GM21619 (cell line): ENCODE results near the gene S100PBP.
"Not testable (repeated sequence)": the region's sequence is repeated elsewhere in the genome, so short reads cannot be mapped to it uniquely, and the experiment has no call there.

Experiments used
- ATAC-seq: cut with Tn5 transposase; IDR thresholded peaks from one replicate; pipeline ENCODE4 v1.9.1; 2021; ENCODE audit not compliant: unreplicated experiment

The S100PBP gene

DNA sequence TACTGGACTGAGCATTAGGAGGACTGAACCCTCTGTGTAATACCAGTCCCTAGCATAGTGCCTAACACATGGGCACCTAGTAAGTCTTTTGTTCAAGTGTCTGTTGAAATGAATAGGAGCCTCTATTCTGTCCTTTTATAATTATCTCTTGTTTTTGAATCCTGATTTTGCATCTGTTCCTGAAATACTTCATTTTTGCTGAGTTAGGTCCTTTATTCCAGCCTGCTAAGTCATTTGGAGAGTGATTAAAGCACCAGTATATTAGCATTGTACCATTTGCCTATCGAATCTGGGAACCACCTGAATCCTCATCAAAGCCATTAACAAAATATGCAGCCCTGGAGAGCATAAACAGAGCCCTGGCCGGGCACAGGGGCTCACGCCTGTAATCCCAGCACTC, 32.6 kb upstream of the S100PBP start:
- no peak for ATAC-seq

DNA sequence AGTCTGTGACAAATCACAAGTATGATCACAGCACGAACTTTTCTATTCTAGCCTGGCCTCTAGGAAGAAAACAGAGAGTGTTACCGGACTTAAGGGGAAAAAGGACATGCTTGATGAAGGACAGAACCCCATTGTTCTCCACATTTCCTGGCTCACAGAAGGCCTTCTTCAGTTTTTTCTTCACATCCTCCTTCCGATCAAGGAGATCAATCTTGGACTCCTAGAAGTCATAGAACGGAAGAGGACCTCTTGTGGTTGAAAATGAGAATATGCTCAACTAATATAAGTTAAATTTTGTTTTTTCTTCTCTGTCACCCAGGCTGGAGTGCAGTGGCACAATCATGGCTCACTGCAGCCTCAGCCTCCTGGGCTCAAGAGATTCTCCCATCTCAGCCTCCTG, 30.6 kb upstream of the S100PBP start:
- ATAC-seq = no peak

DNA sequence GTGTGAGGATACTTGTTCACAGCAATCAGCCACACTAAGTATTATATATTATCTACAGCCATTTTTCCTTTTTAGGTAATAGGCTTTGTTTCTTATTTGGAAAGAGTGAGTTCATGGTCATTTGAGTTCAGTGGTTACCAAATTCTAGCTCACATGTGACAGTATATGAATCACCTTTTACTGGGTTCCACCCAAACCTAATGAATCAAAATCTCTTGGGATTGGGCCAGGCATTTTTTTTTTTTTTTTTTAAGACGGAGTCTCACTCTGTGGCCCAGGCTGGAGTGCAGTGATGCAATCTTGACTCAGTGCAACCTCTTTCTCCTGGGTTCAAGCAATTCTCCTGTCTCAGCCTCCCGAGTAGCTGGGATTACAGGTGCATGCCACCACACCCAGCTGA, 28.1 kb upstream of the S100PBP start:
- ATAC-seq = not testable (repeated sequence)

DNA sequence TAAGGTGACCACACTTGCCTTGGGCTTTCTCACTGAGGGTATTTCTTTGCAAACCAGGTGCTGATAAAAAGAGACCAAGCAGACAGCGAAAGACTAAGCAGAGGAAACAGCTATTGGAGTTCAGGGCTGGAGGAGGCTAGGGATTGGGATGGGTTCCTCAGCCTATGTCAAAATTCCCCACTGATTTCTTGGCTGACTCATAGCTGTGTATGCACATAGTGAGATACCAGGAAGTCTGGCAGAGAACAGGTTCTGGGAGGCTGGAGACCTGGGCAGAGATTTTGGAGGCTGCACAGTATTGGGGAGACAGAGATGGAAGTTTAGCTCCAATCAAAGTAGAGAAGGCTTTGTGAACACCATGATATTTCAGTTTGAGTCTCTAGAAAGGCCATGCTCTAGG, 25.6 kb upstream of the S100PBP start:
- ATAC-seq = no peak

DNA sequence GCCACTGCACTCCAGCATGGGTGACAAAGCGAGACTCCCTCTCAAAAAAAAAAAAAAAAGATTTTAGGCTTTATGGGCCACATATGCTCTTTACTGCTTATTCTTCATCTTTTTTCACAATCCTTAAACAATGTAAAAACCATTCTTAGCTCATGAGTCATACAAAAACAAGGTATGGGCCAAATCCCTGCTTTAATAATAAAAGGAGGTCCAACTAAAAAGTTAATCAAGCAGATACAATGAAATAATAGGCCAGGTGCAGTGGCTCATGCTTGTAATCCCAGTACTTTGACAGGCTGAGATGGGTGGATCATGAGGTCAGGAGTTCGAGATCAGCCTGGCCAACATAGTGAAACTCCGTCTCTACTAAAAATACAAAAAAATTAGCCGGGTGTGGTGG, 21.7 kb upstream of the S100PBP start:
- ATAC-seq = not testable (repeated sequence)

DNA sequence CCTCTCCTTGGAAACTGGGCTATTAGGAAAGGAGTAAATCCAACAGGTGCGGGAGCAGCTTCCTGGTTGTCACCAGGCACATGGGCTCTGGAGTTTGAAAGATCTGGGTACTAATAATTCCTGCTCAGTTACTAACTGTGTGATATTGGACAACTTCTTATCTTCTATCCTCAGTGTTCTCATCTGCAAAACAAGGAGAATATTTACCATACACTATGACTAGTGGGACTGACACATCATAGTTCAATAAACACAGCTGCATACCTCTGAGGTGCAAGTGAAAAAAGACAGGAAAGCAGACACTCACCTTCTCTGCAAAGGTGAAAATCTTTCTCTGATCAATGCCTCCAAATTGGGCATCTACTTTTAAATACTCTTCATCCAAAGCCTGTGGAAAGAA, 20.0 kb upstream of the S100PBP start:
- no peak for ATAC-seq

DNA sequence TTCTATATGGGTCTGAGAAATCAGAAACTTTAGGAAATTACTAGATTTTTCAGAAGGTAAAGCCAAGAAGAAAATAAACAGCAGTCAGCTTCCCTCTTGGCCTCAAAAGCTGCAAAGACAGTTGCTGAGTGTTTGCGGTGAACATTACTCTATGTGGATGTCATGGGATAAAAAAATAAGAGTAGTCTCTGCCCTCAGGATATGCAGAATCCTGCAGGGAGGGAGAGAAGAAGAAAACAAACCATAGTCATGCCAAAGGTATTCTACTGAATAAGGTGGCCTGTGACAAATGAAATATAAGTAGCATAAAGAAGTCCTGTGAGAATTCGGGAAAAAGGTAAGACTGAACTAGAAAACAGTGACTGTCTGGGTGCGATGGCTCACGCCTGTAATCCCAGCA, 19.3 kb upstream of the S100PBP start:
- no peak for ATAC-seq

DNA sequence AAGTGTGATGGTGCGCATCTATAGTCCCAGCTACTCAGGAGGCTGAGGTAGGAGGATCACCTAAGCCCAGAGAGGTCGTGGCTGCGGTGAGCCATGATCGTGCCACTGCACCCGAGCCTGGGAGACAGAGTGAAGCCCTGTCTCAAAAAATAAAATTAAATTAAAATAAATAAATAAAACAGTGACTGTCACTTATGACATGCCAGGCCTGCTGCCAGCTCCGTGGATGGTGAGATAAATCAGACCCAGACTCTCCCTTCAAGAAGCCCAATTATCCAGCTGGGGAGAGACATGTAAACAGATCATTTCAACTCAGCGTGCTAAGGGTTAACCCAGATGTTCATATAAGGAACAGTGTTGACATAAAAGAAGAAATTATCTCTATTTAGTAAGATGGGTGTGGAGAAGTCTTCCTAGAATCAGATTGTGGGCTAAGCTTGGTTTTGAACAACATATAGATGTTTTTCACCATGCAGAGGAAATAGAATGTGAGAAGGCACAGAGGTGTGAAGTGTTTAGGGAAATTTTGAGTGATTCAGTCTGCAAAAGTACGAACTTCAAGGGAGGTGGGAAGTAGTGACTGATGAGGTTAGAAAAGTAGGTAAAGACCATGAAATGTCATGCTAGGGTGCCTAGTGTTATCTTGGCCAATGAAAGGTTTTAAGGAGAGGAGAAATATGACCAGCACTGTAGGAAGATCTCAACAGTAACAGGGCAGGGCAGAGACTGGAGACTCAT, 18.6 kb upstream of the S100PBP start:
- ATAC-seq = peak; percentile 54

DNA sequence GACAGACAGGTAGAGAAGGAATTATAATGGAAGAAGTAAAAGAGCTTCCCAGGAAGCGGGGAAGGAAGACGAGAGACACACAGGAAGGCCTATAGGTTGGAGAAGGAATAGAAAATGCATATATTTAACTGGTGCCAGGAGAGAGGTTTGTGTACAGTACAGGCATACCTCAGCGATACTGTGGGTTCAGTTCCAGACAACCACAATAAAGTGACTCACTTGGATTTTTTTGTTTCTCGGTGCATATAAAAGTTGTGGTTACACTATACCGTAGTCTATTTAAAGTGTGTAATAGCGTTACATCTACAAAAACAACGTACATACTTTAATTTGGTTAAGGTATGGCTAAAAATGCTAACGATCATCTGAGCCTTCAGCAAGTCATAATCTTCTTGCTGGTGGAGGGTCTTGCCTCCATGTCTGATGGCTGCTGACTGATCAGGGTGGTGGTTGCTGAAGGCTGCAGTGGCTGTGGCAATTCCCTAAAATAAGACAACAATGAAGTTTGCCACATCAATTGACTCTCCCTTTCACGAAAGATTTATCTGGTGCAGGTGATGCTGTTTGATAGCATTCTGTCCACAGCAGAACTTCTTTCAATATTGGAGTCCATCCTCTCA, 16.2 kb upstream of the S100PBP start:
- no peak for ATAC-seq

DNA sequence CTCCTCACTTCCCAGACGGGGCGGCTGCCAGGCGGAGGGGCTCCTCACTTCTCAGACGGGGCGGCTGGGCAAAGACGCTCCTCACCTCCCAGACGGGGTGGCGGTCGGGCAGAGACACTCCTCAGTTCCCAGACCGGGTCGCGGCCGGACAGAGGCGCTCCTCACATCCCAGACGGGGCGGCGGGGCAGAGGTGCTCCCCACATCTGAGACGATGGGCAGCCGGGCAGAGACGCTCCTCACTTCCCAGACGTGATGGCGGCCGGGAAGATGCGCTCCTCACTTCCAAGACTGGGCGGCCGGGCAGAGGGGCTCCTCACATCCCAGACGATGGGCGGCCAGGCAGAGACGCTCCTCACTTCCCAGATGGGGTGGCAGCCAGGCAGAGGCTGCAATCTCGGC, 13.0 kb upstream of the S100PBP start:
- ATAC-seq = not testable (repeated sequence)

DNA sequence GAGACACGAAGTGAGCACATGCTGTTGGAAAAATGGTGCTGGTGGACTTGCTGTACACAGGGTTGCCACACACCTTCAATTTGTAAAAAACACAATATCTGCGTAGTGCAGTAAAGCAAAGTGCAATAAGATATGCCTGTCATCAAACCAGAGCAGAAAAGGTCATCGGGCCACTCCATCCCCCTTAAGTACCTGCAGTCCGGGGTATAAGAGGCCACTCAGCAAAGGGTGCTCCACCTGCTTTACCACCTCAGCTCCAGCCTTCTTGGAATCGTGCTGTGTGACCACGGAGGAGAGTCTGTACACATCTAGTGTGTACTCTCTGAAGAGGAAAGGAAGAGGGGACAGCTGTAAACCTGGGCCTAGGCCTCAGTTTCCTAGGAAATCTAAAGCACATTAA, 11.2 kb upstream of the S100PBP start:
- ATAC-seq = no peak

DNA sequence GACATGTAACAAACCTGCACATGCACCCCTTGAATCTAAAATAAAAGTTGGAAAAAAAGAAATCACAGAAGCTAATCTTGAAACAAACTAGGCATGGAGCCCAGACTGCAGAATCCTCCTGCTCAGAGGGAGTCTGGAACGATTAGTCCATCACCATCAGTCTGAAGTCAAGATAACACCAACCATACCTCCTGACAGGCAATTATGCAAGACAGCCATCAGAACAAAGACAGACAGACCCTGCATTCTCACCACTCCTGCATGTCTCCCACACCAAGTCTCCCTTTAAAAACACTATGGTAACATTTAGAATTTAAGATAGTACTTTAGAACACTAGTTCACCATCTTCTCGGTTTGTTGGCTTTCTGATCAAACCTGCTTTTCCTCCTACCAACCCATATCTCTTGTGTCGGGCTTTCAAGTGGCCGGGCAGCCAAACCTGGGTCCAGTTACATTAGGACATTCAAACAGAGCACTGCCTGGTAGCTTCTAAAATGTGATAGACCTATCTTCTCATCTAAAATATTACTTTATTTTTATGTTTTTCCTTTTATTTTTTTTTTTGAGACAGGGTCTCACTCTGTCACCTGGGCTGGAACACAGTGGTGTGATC, 10.4 kb upstream of the S100PBP start:
- no peak for ATAC-seq

DNA sequence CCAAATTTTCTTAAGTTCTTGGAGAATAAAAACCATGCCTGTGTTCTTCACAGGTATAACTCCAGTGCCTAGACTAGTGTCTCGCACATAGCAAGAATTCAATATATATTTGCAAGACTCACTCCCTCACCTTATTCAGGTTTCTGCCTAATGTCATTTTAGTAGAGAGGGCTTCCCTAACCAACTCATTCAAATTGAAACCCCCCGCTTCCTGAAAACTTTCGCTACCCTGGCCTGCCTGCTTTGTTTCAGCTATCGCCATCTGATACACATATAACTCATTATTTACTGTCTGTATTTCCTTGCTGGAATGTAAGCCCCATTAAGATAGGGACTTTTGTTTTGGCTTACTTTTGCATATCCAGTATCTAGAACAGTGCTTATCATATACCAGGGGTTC, 8.9 kb upstream of the S100PBP start:
- ATAC-seq = no peak

DNA sequence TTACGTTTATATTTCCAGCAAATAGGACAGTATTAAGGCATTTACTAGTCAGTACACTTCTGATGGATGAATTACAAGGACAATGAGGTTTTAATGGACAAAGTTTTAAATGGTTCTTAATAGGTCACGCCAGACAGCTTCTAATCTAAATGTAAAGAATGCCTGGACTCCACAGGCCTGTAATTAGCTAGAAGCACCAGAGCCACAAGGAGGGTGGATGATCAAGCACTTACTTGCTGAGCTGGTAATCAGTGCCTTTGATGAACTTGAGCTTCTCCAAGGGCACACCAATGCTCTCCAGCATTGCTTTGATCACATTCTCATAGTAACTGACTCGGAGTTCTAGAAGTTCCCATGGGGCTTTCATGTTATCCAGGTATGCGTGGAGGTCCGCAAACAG, 7.1 kb upstream of the S100PBP start:
- no peak for ATAC-seq

DNA sequence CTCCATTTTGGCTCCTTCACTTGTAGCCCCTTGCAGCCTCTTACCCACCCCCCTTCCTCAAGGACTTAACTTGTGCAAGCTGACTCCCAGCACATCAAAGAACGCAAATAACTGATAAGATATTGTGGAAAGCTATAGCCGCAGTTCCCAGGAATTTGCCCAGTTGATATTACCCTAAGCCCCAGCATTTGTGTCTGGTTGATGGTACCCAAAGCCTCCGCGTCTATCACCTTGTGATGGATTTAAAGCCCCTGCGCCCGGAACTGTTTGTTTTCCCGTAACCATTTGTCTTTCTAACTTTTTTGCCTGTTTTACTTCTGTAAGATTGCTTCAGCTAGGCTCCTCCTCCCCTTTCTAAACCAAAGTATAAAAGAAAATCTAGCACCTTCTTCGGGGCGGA, 6.2 kb upstream of the S100PBP start:
- ATAC-seq = no peak

DNA sequence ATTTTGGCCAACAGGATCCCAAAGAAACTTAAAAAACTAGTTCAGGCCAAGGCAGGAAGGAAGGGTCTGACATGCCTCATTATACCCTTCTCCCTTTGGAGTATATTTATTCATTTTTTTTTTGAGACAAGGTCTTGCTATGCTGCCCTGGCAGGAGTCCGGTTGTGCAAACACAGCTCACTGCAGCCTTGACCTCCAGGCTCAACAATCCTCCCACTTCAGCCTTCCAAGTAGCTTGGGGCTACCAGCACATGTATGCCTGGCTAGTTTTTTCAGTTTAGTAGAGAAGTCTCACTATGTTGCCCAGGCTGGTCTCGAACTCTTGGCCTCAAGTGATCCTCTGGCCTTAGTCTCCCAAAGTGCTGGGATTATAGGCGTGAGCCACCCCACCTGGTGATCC, 5.5 kb upstream of the S100PBP start:
- ATAC-seq = no peak

DNA sequence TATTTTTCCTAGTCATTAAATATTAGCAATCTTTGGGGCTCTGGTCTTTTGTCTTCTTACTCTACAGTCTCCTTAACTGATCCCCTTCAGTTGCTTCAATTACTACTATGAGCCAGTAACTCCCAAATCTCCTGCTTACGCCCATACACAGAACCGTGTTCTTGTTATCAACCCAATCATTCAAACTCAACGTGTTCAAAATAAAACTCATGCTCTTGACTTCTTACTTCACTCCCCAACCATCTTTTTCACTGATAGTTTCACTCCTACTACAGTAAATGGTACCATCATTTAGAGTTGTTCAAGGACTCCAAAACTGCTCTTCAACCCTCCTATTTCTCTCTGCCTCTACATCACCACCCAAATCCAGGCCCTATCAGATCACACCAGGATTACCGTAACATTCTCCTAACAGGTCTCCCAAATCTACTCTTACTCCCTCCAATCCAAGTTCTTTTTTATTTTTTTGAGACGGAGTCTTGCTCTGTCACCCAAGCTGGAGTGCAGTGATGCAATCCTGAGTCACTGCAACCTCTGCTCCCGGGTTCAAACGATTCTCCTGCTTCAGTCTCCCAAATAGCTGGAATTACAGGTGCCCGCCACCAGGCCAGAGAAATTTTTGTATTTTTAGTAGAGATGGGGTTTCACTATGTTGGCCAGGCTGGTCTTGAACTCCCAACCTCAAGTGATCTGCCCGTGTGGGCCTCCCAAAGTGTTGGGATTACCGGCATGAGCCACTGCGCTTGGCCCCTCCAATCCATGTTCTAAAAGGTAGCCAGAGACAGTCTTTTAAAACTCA, 3.3 kb upstream of the S100PBP start:
- no peak for ATAC-seq

DNA sequence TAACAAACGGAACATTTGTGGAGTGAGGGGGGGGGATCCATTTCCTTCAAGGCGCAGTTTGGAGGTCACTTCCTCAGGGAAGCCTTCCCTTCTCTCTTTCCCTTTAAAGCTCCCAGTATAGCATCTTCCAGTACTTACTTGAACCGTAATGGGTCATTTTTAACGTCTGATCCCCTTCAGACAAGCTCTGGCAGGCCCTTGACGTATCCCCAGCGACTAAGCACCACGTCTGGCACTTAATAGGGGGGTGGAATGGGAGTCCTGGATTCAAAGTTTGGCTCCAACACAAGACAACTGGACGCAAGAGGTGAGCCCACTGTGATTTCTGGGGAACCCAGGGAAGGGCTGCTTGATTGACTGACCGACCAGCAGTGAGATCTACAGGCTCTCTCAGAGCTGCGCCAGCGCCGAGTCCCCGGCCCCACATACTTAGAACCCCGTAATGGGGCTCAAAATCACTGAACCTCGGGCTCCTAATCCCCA, 736 bp upstream of the S100PBP start:
- ATAC-seq = no peak

DNA sequence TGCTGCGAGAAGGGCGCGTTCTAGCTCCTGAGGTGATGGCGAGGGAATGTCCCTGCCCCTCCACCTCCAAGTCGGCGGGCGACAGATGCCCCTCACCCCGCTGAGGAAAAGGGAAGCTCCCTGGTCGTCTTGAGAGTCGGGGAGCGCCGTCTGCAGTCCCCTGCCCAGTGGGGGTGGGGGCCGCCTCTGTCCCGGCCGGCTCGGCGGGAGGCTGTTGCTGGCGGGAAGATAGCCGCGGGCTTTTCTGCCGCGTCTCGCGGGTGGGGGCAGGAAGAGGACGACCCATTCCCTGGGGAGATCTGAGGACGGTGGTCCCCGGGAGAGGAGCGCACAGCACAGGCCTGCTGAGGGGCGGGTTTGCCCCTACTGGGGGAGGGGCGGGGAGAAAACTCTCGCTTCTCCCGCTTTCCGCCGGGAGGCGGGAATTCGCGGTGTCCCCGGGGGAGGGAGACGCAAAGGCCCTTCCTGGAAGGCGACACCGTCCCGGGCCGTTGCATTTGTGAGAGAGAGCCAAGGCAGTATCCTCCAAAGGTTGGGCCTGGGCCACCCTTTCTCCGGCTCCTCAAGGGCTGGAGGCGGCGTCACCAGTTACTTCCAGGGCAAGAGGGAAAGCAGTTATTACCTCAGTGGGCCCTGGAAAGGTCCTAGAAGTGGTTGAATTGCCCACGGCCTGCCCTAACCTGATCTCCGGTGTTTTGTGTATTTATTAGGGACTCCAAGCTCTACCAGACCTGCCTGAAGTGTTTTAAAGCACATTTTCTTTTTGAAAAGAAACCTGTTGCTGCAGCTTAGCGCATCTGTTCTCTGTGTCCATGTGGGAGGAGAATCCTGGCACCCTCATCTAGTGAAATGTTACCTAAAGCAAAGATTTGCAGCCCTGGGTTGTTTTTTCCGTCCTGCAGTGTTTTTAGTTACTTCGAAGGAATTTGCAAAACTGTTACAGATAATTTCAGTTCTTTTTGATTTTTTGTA, 648 bp downstream of the S100PBP start:
- ATAC-seq = peak; percentile 14

DNA sequence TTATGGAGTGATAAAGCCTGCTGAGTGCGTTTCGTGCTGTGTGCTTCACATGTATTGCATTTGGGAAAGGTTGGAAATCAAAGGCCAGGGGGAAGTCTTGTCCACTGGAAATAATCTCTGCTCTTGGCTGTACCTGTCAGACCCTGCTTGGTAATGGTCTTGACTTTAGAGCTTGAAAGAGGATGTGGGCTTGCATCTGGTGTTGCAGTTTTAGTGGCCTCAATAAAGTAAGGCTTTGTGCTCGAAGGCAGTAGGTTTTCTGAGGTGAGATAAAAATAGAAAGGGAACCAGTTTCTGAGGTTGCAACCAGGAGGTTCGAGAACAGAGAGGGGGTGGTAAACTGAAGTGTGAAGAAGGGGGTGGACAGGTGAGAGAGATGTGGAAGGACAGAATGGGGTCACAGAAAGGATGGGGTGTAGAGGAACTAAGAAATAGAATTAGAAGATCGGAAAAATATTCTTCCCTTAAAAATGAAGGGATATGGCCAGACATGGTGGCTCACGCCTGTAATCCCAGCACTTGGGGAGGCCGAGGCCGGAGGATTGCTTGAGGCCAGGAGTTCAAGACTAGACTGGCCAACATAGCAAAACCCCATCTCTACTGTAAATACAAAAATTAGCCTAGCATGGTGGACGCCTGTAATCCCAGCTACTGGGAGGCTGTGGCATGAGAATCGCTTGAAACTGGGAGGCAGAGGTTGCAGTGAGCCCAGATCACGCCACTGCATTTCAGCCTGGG, 1.5 kb downstream of the S100PBP start:
- peak; percentile 42 for ATAC-seq
